Activated CD4-positive, alpha-beta T cell treated with anti-CD3 and anti-CD28 coated beads, Interleukin-2, amount 50 U/mL, for 48 hours (primary cell): ENCODE results near the gene PGAM2.
"Not testable (repeated sequence)": the region's sequence is repeated elsewhere in the genome, so short reads cannot be mapped to it uniquely, and the experiment has no call there.

Source experiments
- DNase-seq, 2 experiments: peaks; one replicate each; pipeline ENCODE4 v3.0.0-alpha.2; 2020

Gene PGAM2

DNA sequence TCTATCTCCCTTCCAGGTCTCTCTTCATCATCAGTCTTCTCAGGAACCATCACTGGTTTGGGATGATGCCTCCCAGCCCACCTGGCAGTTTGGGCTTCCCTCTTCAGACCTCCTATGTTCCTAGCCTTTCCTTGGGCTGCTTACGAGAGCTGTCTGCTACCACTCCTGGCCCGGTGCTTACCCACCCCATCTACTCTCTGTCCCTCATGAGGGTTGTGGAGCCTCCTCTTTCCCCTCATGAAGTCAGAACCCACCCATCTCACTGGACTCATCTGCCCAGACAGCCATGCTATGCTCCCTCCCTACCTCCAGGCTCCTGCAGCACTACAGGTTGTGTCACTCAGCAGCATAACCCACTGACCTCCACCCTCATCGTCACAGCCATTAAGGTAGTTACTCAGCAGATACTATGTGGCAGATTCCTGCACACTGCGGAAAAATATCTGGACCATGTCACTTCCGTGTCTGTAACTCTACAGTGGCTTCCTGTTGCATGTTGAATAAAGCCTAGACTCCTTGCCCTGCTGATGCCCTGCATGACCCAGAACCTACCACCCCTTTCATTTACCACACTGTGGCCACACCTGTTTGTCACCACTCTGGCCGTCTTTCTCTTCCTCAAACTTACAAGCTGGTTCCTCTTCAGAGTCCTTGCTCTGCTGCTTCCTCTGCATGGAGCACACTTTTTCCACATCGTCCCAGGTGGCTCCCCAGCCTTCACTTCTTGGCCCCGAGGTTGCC is 18.9 kb downstream of the PGAM2 start:
- peak in 1 of 2 experiments; percentile 39 for DNase-seq

- DNase-seq: no peak
Observed at GRCh38 chr7:44045226-44046014, 19.9 kb downstream of the PGAM2 start.

- DNase-seq: peak; percentile 94 to 96
Observed at GRCh38 chr7:44044315-44045225, 20.8 kb downstream of the PGAM2 start, which contains the start of gene DBNL. TSS of gene DBNL (plus strand) at chr7:44044702. CDS start at chr7:44044738, 36 bp downstream.

GRCh38 chr7:44043902-44044301 is 21.5 kb downstream of the PGAM2 start:
- no peak for DNase-seq

GRCh38 chr7:44042221-44042620 is 23.1 kb downstream of the PGAM2 start:
- no peak for DNase-seq

GRCh38 chr7:44040493-44040891 is 24.9 kb downstream of the PGAM2 start:
- DNase-seq: peak; percentile 55 to 61

GRCh38 chr7:44039800-44040492 is 25.4 kb downstream of the PGAM2 start:
- not testable (repeated sequence) for DNase-seq

- peak; percentile 88 to 92 for DNase-seq
Observed at GRCh38 chr7:44038961-44039558, 26.3 kb downstream of the PGAM2 start.

DNA sequence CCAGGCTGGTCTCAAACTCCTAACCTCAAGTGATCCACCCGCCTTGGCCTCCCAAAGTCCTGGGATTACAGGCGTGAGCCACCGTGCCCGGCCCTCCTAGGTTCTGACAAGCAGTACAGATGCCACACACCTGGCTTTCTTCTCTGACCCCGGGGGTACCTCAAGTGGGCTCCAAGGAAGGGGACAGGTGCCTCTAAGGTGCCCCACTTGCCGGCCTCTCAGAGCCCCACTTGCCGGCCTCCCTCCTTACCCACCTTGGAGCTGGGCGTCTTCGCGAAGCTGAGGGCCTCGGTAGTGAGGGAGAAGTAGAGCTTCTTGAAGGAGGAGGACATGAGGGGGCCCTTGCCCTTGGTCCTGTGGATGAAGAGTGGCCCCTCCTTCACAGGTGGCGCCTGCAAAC is 26.8 kb downstream of the PGAM2 start:
- DNase-seq: not testable (repeated sequence)

DNA sequence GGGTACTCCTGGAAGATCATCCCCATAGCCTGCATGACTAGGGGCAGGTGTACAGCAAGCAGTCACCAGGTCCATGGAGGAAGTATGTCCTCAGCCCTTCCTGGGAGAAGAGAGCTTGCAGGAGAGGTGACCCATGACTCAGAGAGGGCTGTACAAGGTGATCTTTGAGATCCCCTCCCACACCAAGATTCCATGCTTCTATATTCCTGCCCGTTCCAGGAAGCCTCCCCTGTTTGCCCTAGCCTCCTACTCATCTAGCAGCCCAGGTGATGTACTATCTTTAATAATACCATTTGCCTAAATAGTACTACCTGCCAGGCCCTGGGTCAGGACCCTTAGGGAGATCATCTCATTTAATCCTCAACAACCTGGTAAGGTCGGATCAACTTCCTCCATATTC is 27.4 kb downstream of the PGAM2 start:
- not testable (repeated sequence) for DNase-seq

DNA sequence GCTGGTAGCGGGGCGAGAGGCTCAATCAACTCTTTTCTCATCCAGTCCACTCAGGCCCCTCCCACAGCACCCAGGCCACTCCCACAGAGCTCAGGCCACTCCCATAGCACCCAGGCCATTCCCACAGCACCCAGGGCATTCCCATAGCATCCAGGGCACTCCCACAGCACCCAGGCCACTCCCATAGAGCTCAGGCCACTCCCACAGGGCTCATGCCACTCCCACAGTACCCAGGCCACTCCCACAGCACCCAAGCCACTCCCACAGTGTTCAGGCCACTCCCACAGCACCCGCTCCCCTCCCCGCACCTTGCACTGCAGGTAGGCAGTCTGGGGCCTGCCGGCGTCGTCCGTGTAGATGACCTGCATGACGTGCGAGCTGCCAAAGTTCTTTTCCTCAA is 29.0 kb downstream of the PGAM2 start:
- peak; percentile 35 to 46 for DNase-seq

DNA sequence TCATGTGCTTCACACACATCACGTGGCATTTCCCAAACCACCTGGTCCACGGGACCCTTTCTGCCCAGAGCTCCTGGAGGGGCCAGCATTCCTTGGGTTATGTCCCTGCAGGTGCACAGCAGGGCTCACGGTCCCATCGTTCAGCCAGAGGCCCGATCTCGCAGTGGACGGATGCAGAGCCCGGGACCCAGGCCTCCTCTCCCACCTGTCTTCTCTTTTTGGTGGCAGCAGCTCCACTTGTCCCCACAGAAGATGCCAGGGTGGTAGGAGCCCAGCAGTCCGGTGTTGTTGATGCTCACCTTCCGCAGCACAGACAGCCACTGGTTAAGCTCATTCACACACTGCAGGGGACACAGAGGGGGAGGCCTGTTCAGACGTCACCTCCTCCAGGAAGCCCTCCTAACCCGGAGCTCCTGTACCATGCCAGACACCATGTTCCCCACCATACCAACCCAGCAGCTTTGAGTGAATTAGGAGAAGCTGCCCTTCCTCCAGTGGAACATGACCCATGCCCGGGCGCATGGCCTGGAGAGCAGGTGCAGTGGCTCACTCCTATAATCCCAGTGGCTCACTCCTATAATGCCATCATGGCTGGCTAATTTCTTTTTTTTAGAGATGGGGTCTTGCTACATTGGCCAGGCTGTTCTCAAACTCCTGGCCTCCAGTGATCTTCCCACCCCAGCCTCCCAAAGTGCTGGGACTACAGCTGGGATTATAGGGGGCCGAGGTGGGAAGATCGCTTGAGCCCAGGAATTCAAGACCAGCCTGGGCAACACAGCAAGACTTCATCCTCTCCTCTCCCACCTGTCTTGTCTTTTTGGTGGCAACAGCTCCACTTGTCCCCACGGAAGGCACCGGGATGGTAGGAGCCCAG is 31.2 kb downstream of the PGAM2 start:
- not testable (repeated sequence) for DNase-seq

- DNase-seq: not testable (repeated sequence)
Observed at GRCh38 chr7:44032031-44032430, 33.3 kb downstream of the PGAM2 start.

GRCh38 chr7:44031319-44031718 is 34.0 kb downstream of the PGAM2 start:
- DNase-seq: not testable (repeated sequence)

- not testable (repeated sequence) for DNase-seq
Observed at GRCh38 chr7:44030029-44030428, 35.3 kb downstream of the PGAM2 start.

DNA sequence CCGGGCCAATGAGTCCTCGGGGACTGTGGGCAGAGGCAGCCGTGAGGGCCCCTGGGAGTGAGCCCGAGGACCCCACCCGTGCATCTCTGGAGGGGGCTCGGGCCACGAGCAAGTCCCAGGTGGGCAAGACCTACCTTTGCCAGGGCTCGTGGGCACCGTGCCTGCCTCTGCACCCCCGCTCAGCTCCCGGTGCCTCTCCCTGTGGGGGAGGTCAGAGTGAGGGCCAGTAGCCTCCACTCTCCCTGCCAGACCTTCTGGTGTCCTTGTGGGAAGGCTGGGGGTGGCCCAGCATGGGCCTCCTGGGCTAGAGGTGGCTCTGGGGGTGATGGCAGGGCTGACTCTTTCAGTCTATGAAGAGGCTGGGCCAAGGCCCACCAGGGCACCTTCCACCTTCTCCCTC is 35.9 kb downstream of the PGAM2 start:
- not testable (repeated sequence) for DNase-seq

- DNase-seq: peak; percentile 35 to 56
Observed at GRCh38 chr7:44022796-44023467, 42.4 kb downstream of the PGAM2 start.

GRCh38 chr7:44022069-44022468 is 43.3 kb downstream of the PGAM2 start:
- not testable (repeated sequence) for DNase-seq

GRCh38 chr7:44019825-44020224 is 45.5 kb downstream of the PGAM2 start:
- DNase-seq: not testable (repeated sequence)
